GM13977 (cell line): ENCODE results near the gene SHANK3.
"Not testable (repeated sequence)": the region's sequence is repeated elsewhere in the genome, so short reads cannot be mapped to it uniquely, and the experiment has no call there.

Experiments
- DNase-seq: peaks from one replicate; pipeline ENCODE4 v3.0.0; 2012; ENCODE audit warnings: low spot score
- in situ Hi-C: fragments of 300-500 bp; cut with MboI; formaldehyde crosslinking; loops from one replicate; pipeline ENCODE4 v1.12.0; 2022; ENCODE audit warnings: low sequenced_read_pairs, low pct_unique_long_range_greater_than_20kb, mixed read lengths, inconsistent platforms; ENCODE audit not compliant: unreplicated experiment
- TF ChIP-seq, protein P1 (sequence below): IDR thresholded peaks from 2 replicates; pipeline ENCODE4 v1.5.1; 2012; ENCODE audit warnings: mild to moderate bottlenecking, control low read depth; ENCODE audit not compliant: insufficient read depth; ENCODE audit errors: extremely low read depth, missing control alignments

SHANK3 gene

GRCh38 chr22:50657925-50658324 is 14.7 kb upstream of the SHANK3 start:
- DNase-seq = no peak
- in situ Hi-C loops = no loop called here
- TF ChIP-seq, protein P1, sequence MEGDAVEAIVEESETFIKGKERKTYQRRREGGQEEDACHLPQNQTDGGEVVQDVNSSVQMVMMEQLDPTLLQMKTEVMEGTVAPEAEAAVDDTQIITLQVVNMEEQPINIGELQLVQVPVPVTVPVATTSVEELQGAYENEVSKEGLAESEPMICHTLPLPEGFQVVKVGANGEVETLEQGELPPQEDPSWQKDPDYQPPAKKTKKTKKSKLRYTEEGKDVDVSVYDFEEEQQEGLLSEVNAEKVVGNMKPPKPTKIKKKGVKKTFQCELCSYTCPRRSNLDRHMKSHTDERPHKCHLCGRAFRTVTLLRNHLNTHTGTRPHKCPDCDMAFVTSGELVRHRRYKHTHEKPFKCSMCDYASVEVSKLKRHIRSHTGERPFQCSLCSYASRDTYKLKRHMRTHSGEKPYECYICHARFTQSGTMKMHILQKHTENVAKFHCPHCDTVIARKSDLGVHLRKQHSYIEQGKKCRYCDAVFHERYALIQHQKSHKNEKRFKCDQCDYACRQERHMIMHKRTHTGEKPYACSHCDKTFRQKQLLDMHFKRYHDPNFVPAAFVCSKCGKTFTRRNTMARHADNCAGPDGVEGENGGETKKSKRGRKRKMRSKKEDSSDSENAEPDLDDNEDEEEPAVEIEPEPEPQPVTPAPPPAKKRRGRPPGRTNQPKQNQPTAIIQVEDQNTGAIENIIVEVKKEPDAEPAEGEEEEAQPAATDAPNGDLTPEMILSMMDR = no peak

GRCh38 chr22:50659711-50660110 is 12.9 kb upstream of the SHANK3 start:
- DNase-seq, in situ Hi-C loops: not testable (repeated sequence)

DNA sequence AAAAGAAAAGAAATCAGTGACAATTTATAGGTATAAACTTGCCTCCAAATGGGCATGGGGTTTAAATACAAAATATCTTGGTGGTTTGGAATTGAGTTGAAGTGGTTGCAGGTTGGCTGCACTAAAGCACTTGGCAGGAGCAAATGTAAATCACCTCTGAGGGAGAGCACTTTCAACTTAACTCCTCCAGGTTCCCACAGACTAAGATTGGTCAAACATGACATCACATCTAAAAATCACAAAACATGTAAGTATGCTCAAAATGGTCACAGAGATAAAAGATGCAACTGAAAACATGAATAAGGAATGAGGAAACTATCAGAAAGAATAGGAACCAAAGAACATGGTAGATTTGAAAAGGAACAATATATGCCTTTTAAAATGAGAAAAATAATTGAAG is 12.3 kb upstream of the SHANK3 start:
- DNase-seq = no peak
- in situ Hi-C loops = no loop called here
- TF ChIP-seq, protein P1 = no peak

- no peak for DNase-seq
- TF ChIP-seq, protein P1 = no peak
- in situ Hi-C loops = no loop called here
These were observed 7.4 kb upstream of the SHANK3 start for GRCh38 chr22:50665212-50665611.

DNA sequence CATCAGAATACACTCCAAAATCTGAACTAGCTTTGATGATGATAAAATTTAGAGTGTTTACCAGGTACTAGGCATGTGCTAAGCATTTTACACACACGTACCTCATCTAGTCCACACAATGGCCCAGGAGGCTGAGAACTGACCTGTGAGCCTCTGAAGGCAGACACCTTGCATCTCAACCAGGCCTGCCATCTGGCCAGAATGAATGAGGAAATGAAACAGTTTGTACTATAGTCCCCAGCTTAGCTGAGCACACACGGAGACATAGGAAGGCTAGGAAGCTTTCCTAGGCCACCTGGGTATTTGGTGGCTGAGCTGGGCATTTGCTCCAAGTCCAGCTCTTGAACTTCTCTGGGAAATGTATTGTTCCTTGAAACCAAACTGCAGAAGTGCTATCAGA is 6.9 kb upstream of the SHANK3 start:
- in situ Hi-C loops = no loop called here
- TF ChIP-seq, protein P1 = no peak
- DNase-seq = no peak

DNA sequence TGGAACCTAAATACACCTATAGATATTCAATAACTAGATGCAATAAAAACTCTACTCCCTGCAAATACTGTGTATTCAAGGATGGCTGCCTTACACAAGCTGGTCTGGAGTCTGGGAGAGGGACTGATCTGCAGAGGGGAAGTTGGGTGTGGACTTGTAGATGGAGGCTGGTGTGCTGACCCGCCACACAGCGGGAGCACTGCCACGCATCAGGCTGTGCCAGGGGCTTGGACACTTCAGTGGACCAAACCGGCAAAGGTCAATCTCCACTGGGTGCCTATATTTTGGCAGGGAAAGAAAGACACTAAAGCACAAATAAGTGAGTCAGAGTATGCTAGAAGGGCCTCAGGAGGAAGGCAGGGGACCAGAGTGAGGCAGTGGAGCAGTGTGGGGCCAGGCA is 2.1 kb upstream of the SHANK3 start:
- DNase-seq = no peak
- in situ Hi-C loops = no loop called here
- TF ChIP-seq, protein P1 = no peak

GRCh38 chr22:50670914-50671538 is 1.6 kb upstream of the SHANK3 start:
- TF ChIP-seq, protein P1 = no peak
- no peak for DNase-seq

More at GRCh38 chr22:50670914-50671538, 1.6 kb upstream of the SHANK3 start:
- in situ Hi-C loops = no loop called here
